GM23338 (cell line): ENCODE results near the gene KEL. TPM values are rescaled to one million over a fixed set of nuclear protein-coding genes. Genes with fewer than 3 reads are reported as not detected.

Source experiments
- ATAC-seq: fragments of 200-7000 bp; cut with Tn5 transposase; 3 replicates; pipeline ENCODE4 v1.9.1; 2020
- DNase-seq: peaks from one replicate; pipeline ENCODE4 v3.0.0-alpha.2; 2015; ENCODE audit warnings: low spot score
- H2AFZ ChIP-seq: fragments of 200-600 bp; sonication (generic); 2 replicates; pipeline ENCODE4 v1.8.0; 2016; ENCODE audit warnings: antibody characterized with exemption, mild to moderate bottlenecking, moderate library complexity
- H3F3A ChIP-seq: fragments of 200-600 bp; sonication (generic); replicated peaks from 2 replicates; pipeline ENCODE4 v1.8.0; 2017; ENCODE audit warnings: antibody characterized with exemption, mixed run types, low read depth
- H3K27ac ChIP-seq: fragments of 200-600 bp; sonication (generic); 2 replicates; pipeline ENCODE4 v1.6.1; 2016; ENCODE audit warnings: low read depth
- H3K27me3 ChIP-seq: fragments of 200-600 bp; sonication (generic); 2 replicates; pipeline ENCODE4 v1.8.0; 2016; ENCODE audit warnings: mild to moderate bottlenecking, mixed run types, moderate library complexity; ENCODE audit not compliant: insufficient read depth
- H3K36me3 ChIP-seq: fragments of 200-600 bp; sonication (generic); 2 replicates; pipeline ENCODE4 v1.8.0; 2016; ENCODE audit warnings: mild to moderate bottlenecking; ENCODE audit not compliant: insufficient read depth
- H3K4me1 ChIP-seq: fragments of 200-600 bp; sonication (generic); 2 replicates; pipeline ENCODE4 v1.8.0; 2016; ENCODE audit warnings: mild to moderate bottlenecking, moderate library complexity; ENCODE audit not compliant: insufficient read depth
- H3K4me2 ChIP-seq: fragments of 200-600 bp; sonication (generic); 2 replicates; pipeline ENCODE4 v1.7.1; 2017; ENCODE audit warnings: mixed run types
- H3K4me3 ChIP-seq: fragments of 200-600 bp; sonication (generic); 2 replicates; pipeline ENCODE4 v1.6.1; 2016; ENCODE audit warnings: mixed run types
- H3K79me2 ChIP-seq: fragments of 200-600 bp; sonication (generic); replicated peaks from 2 replicates; pipeline ENCODE4 v1.8.0; 2017; ENCODE audit warnings: mild to moderate bottlenecking; ENCODE audit not compliant: insufficient read depth
- H3K9me2 ChIP-seq: fragments of 200-600 bp; sonication (generic); 2 replicates; pipeline ENCODE4 v1.8.0; 2017; ENCODE audit not compliant: insufficient read depth
- H4K20me1 ChIP-seq: fragments of 200-600 bp; sonication (generic); replicated peaks from 2 replicates; pipeline ENCODE4 v1.8.0; 2017; ENCODE audit warnings: mild to moderate bottlenecking; ENCODE audit not compliant: insufficient read depth
- H3K27ac Mint-ChIP-seq: 2 replicates; pipeline ENCODE4 v1.8.0; 2020; ENCODE audit warnings: inconsistent platforms, mild to moderate bottlenecking, moderate library complexity, mixed read lengths
- H3K27me3 Mint-ChIP-seq: 3 replicates; pipeline ENCODE4 v1.8.0; 2022; ENCODE audit warnings: low read depth, mild to moderate bottlenecking, moderate library complexity, mixed read lengths, inconsistent platforms; ENCODE audit not compliant: insufficient read depth, poor library complexity
- H3K36me3 Mint-ChIP-seq: 3 replicates; pipeline ENCODE4 v1.8.0; 2021; ENCODE audit warnings: low read depth, mild to moderate bottlenecking, inconsistent platforms, moderate library complexity, mixed read lengths
- H3K4me1 Mint-ChIP-seq: 3 replicates; pipeline ENCODE4 v1.8.0; 2020; ENCODE audit warnings: mild to moderate bottlenecking, inconsistent platforms, mixed read lengths
- H3K4me3 Mint-ChIP-seq: 3 replicates; pipeline ENCODE4 v1.8.0; 2021; ENCODE audit warnings: moderate library complexity, mild to moderate bottlenecking, inconsistent platforms, mixed read lengths
- H3K9me3 Mint-ChIP-seq: 3 replicates; pipeline ENCODE4 v1.8.0; 2020; ENCODE audit warnings: moderate library complexity, mild to moderate bottlenecking, inconsistent platforms, mixed read lengths
- CREB1 ChIP-seq: fragments of 250-450 bp; sonication (Bioruptor Pico); IDR thresholded peaks from 2 replicates; pipeline ENCODE4 v1.5.0; 2020; ENCODE audit warnings: low read depth, mild to moderate bottlenecking, moderate library complexity
- CTCF ChIP-seq, 2 experiments: fragments of 200-600 bp in 1 of 2; sonication (generic) in 1 of 2; conservative IDR thresholded peaks; 2 replicates each; pipeline versions ENCODE4 v1.5.1 to v1.6.1; 2016 to 2017; ENCODE audit warnings: antibody characterized with exemption in 2 of 2, low read depth in 2 of 2, mild to moderate bottlenecking in 2 of 2, moderate library complexity in 1 of 2
- ETS1 ChIP-seq: IDR thresholded peaks from 2 replicates; pipeline ENCODE4 v1.6.1; 2016; ENCODE audit warnings: antibody characterized with exemption
- EZH2 ChIP-seq: fragments of 200-600 bp; sonication (generic); IDR thresholded peaks from one replicate; pipeline ENCODE4 v1.8.0; 2017; ENCODE audit warnings: antibody characterized with exemption, mild to moderate bottlenecking, low read depth; ENCODE audit not compliant: unreplicated experiment
- EZH2phosphoT487 ChIP-seq: fragments of 200-600 bp; sonication (generic); IDR thresholded peaks from one replicate; pipeline ENCODE4 v1.8.1; 2018; ENCODE audit warnings: antibody characterized with exemption; ENCODE audit not compliant: unreplicated experiment
- JUNB ChIP-seq: IDR thresholded peaks from one replicate; pipeline ENCODE4 v1.6.1; 2016; ENCODE audit warnings: antibody characterized with exemption; ENCODE audit not compliant: unreplicated experiment
- NANOG ChIP-seq: IDR thresholded peaks from 2 replicates; pipeline ENCODE4 v1.6.1; 2016; ENCODE audit warnings: antibody characterized with exemption, borderline replicate concordance
- POLR2AphosphoS5 ChIP-seq: IDR thresholded peaks from 2 replicates; pipeline ENCODE4 v1.6.1; 2016; ENCODE audit warnings: antibody characterized with exemption, low read depth
- REST ChIP-seq: IDR thresholded peaks from one replicate; pipeline ENCODE4 v1.6.1; 2018; ENCODE audit warnings: antibody characterized with exemption; ENCODE audit not compliant: unreplicated experiment
- STAT1 ChIP-seq: IDR thresholded peaks from one replicate; pipeline ENCODE4 v1.6.1; 2016; ENCODE audit warnings: antibody characterized with exemption; ENCODE audit not compliant: unreplicated experiment
- ZNF114 ChIP-seq: fragments of 250-450 bp; sonication (Bioruptor Pico); IDR thresholded peaks from 2 replicates; pipeline ENCODE4 v1.5.0; 2020; ENCODE audit warnings: mild to moderate bottlenecking, moderate library complexity
- ZNF331 ChIP-seq: fragments of 250-450 bp; sonication (Bioruptor Pico); IDR thresholded peaks from 2 replicates; pipeline ENCODE4 v1.5.0; 2020; ENCODE audit warnings: low read depth, mild to moderate bottlenecking, moderate library complexity
- ZNF462 ChIP-seq: fragments of 250-450 bp; sonication (Bioruptor Pico); IDR thresholded peaks from 2 replicates; pipeline ENCODE4 v1.5.0; 2020; ENCODE audit warnings: mild to moderate bottlenecking, moderate library complexity
- polyA plus RNA-seq: library from polyadenylated mRNA; unstranded; fragments of >200 nt; fragmentation: Nextera tagmentation; extraction: Ambion mirVana; gene quantifications from 2 replicates; pipeline ENCODE4 v1.2.1, GENCODE V29; 2016
- total RNA-seq: library from RNA; depleted of rRNA; stranded (reverse); fragments of >200 nt; shearing (Covaris generic); gene quantifications from 2 replicates; pipeline ENCODE4 v1.2.3, GENCODE V29; 2014

The KEL gene
- total and polyA plus RNA-seq, 2 experiments from 2014 or later: 1.2 to 3.6 TPM

GRCh38 chr7:142984297-142984696 is 22.1 kb upstream of the KEL start:
- H3K27me3 ChIP-seq: no peaks in the 10 kb centered on the region
- H2AFZ ChIP-seq: no peak overlapping the region
- ATAC-seq: no peak
- no peak overlapping the region for H3K4me2 ChIP-seq
- no peak overlapping the region for H3K27ac ChIP-seq
- H3K9me3 Mint-ChIP-seq: no peaks in the 10 kb centered on the region; the same call in 2 of the 3 replicates
- no peaks in the 10 kb centered on the region for H3K79me2 ChIP-seq
- no peak overlapping the region for H3K27ac Mint-ChIP-seq
- peaks cover 8% of the 10 kb centered on the region; the same call in 1 of the 2 replicates for H3K9me2 ChIP-seq
- no peaks in the 10 kb centered on the region for H3K4me1 Mint-ChIP-seq
- no peaks in the 10 kb centered on the region for H3K36me3 Mint-ChIP-seq
- peaks cover 8% of the 10 kb centered on the region for H3K27me3 Mint-ChIP-seq
- H3K4me1 ChIP-seq: no peaks in the 10 kb centered on the region
- no peaks in the 10 kb centered on the region for H3K36me3 ChIP-seq
- no peaks in the 10 kb centered on the region for H3F3A ChIP-seq
- TF ChIP-seq NANOG (no peak), ETS1 (no peak), ZNF462 (CRISPR knock-in tag) (no peak), JUNB (no peak), CREB1 (CRISPR knock-in tag) (no peak), STAT1 (no peak), POLR2AphosphoS5 (no peak), CTCF (conservative IDR thresholded peaks at IDR 0.05; ENCODE audit: low read depth in 2 of 2) (no peak), EZH2phosphoT487 (no peak), EZH2 (no peak), ZNF114 (CRISPR knock-in tag) (no peak), REST (no peak), ZNF331 (CRISPR knock-in tag) (no peak)
- no peak for DNase-seq
- H3K4me3 ChIP-seq: no peak overlapping the region
- no peaks in the 10 kb centered on the region for H4K20me1 ChIP-seq
- no peak overlapping the region for H3K4me3 Mint-ChIP-seq
